Transverse colon (tissue), 3 donors: ENCODE measurements around the gene HSBP1.

ENCODE experiments used
- CTCF ChIP-seq, 5 experiments: fragments of 200-600 bp in 3 of 5; fragments of 450-650 bp in 2 of 5; sonication (generic) in 3 of 5; IDR thresholded peaks; 1 replicate in 2 of 5; 2 replicates in 3 of 5; pipeline ENCODE4 v1.5.1; 2016 to 2017; ENCODE audit warnings: antibody characterized with exemption in 5 of 5, inconsistent platforms in 3 of 5, mild to moderate bottlenecking in 2 of 5, moderate library complexity in 1 of 5
- EP300 ChIP-seq: sonication (generic); formaldehyde crosslinking; IDR thresholded peaks from one replicate; pipeline ENCODE4 v1.6.1; 2017; ENCODE audit warnings: antibody characterized with exemption, low read depth

GRCh38 chr16:83809092-83809491, 1.3 kb downstream of the HSBP1 start:
- no peak for TF ChIP-seq CTCF (IDR thresholded peaks at IDR 0.05)
- TF ChIP-seq EP300: no peak
